Esophagus squamous epithelium (tissue), 5 donors: ENCODE data around the gene HSPB9. TPM values are rescaled to one million over a fixed set of nuclear protein-coding genes. Genes with fewer than 3 reads are reported as not detected.
"Not testable (repeated sequence)": the region's sequence is repeated elsewhere in the genome, so short reads cannot be mapped to it uniquely, and the experiment has no call there.

Experiments
- DNase-seq: peaks from one replicate; lab custom pipeline; 2025; lab: John Stamatoyannopoulos, UW
- H3K27ac ChIP-seq, 4 donors: fragments of 200-600 bp; sonication (generic); one replicate each; pipeline ENCODE4 v1.5.1; 2016 to 2019; ENCODE audit warnings: mild to moderate bottlenecking in 1 of 4
- H3K27me3 ChIP-seq, 4 donors: fragments of 200-600 bp; sonication (generic); 1 replicate in 3 of 4; 2 replicates in 1 of 4; pipeline versions ENCODE4 v1.5.1 to v1.6.0; 2017 to 2021; ENCODE audit warnings: antibody characterized with exemption in 1 of 4
- H3K36me3 ChIP-seq, 3 donors: fragments of 200-600 bp; sonication (generic); one replicate each; pipeline ENCODE4 v1.5.1; 2016 to 2019
- H3K4me1 ChIP-seq, 3 donors: fragments of 200-600 bp; sonication (generic); one replicate each; pipeline ENCODE4 v1.5.1; 2017 to 2019
- H3K4me3 ChIP-seq, 4 donors: fragments of 200-600 bp; sonication (generic); 1 replicate in 3 of 4; 2 replicates in 1 of 4; pipeline ENCODE4 v1.5.1; 2016 to 2019; ENCODE audit warnings: mild to moderate bottlenecking in 2 of 4, moderate library complexity in 1 of 4
- H3K9me3 ChIP-seq, 3 donors: fragments of 200-600 bp; sonication (generic); one replicate each; pipeline ENCODE4 v1.5.1; 2016 to 2019
- CTCF ChIP-seq, 6 experiments: fragments of 450-650 bp in 4 of 6; fragments of 200-600 bp in 2 of 6; sonication (generic) in 2 of 6; IDR thresholded peaks; one replicate each; pipeline ENCODE4 v1.5.1; 2016 to 2019; ENCODE audit warnings: antibody characterized with exemption in 6 of 6, mild to moderate bottlenecking in 4 of 6, moderate library complexity in 4 of 6
- POLR2A ChIP-seq, 4 donors: fragments of 450-650 bp; IDR thresholded peaks; one replicate each; pipeline ENCODE4 v1.6.1; 2017; ENCODE audit warnings: antibody characterized with exemption in 4 of 4, mild to moderate bottlenecking in 4 of 4, moderate library complexity in 3 of 4
- WGBS, 2 donors: methylation state at CpG; one replicate each; pipeline ENCODE4 v1.1.5; 2018; 5-methylcytosine and 5-hydroxymethylcytosine counted together
- intact Hi-C: fragments of 100-400 bp; cut with DNase I; formaldehyde crosslinking; loops from one replicate; pipeline ENCODE4 v1.15.0; 2022
- total RNA-seq, 4 donors: library from RNA; depleted of rRNA; stranded (reverse); fragments of >200 nt; gene quantifications; one replicate each; pipeline ENCODE4 v1.1.0, GENCODE V29; 2016
- donor health status: DM: yes; HTN: yes; CAD: no.

HSPB9 gene
- total RNA-seq, 4 donors from 2014 or later = not detected

- WGBS, 2 donors = 58% methylated on average over 13 of the region's 15 CpGs
- intact Hi-C loops = no loop called here
- peaks cover 32 to 86% (median 47%) of the 10 kb centered on the region in 3 donors for H3K4me1 ChIP-seq
- no peak for TF ChIP-seq CTCF (IDR thresholded peaks at IDR 0.05)
- peak in 2 of 4 donors; percentile 3 to 18 for TF ChIP-seq POLR2A (IDR thresholded peaks at IDR 0.05)
- peak overlapping the region in 1 of 4 donors; percentile 16 for H3K4me3 ChIP-seq
- no peak for DNase-seq
- H3K9me3 ChIP-seq = no peaks in the 10 kb centered on the region
- peak overlapping the region; percentile 34 to 83 (median 61) for H3K27ac ChIP-seq
- H3K27me3 ChIP-seq = no peaks in the 10 kb centered on the region
- H3K36me3 ChIP-seq = peaks cover 0 to 38% (median under 1%) of the 10 kb centered on the region in 3 donors
Observed at GRCh38 chr17:42135664-42136653, 13.4 kb downstream of the HSPB9 start.

GRCh38 chr17:42136654-42137051 is 14.0 kb downstream of the HSPB9 start:
- H3K36me3 ChIP-seq = peaks cover 0 to 43% (median 7%) of the 10 kb centered on the region in 3 donors
- intact Hi-C loops = no loop called here
- H3K27ac ChIP-seq = peak overlapping the region; percentile 34 to 83 (median 61)
- 81 to 84% methylated on average over 3 of the region's 3 CpGs for WGBS, 2 donors
- H3K27me3 ChIP-seq = no peaks in the 10 kb centered on the region
- no peak for DNase-seq
- H3K4me3 ChIP-seq = peak overlapping the region in 1 of 4 donors; percentile 16
- TF ChIP-seq POLR2A (IDR thresholded peaks at IDR 0.05) (no peak), CTCF (IDR thresholded peaks at IDR 0.05) (no peak)
- peaks cover 32 to 79% (median 42%) of the 10 kb centered on the region in 3 donors for H3K4me1 ChIP-seq
- no peaks in the 10 kb centered on the region for H3K9me3 ChIP-seq

DNA sequence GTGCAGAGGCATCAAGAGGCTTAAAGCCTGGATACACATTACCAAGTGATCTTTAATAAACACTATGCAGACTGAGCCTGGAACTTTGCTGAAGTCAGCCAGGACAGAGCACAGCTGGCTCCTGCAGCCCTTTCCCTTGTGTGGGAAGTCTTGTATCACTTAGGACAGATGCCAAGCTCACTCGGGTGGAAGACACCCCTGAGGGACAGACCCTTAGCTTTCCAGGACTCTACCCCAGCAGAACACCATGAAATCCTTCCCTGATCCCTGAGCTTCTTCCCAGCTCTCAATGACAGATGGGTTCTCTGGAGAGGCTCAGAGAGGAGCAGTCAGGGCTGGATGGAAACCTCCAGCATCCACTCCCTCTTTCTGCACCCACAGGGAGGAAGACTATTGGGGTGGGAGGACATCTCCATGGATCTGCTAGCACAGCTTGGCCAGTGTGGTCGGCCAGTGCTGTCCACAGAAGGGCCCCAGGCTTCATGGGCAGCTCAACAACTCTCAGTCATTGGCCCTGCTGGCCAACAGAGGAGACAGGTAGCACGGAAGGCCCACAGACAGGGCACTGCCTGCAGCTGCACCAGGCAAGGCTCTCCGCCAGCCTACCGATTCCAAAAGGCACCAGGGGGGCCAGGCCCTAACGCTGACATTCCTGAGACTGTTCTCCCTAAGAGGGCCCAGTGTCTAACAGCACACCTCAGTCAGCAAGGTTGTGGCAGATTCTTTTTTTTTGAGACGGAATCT is 16.3 kb downstream of the HSPB9 start:
- Histone ChIP-seq H3K27me3 (no peaks in the 10 kb centered on the region), H3K27ac (peak overlapping the region in 2 of 4 donors; percentile 6 to 32), H3K4me3 (no peak overlapping the region), H3K36me3 (peaks cover 0 to 64% (median 8%) of the 10 kb centered on the region in 3 donors), H3K9me3 (no peaks in the 10 kb centered on the region), H3K4me1 (peaks cover 20 to 74% (median 35%) of the 10 kb centered on the region in 3 donors)
- DNase-seq = no peak
- TF ChIP-seq POLR2A (IDR thresholded peaks at IDR 0.05) = no peak
- no peak for TF ChIP-seq CTCF (IDR thresholded peaks at IDR 0.05)
- WGBS, 2 donors = 61 to 80% methylated on average over 2 to 7 of the region's 7 CpGs
- intact Hi-C loops = no loop called here

GRCh38 chr17:42140690-42141089 is 18.1 kb downstream of the HSPB9 start:
- DNase-seq, H3K27me3 ChIP-seq, H3K9me3 ChIP-seq, intact Hi-C loops, H3K27ac ChIP-seq, H3K4me3 ChIP-seq: not testable (repeated sequence)
- WGBS, 2 donors = 93 to 97% methylated on average over 7 of the region's 7 CpGs
- peaks cover 17 to 57% (median 21%) of the 10 kb centered on the region in 3 donors for H3K4me1 ChIP-seq
- peaks cover 6 to 73% (median 8%) of the 10 kb centered on the region in 3 donors for H3K36me3 ChIP-seq

GRCh38 chr17:42141382-42141781 is 18.8 kb downstream of the HSPB9 start:
- TF ChIP-seq POLR2A (IDR thresholded peaks at IDR 0.05) = no peak
- no peak for TF ChIP-seq CTCF (IDR thresholded peaks at IDR 0.05)
- Histone ChIP-seq H3K36me3 (peaks cover 8 to 77% (median 10%) of the 10 kb centered on the region in 3 donors), H3K27ac (peak overlapping the region in 1 of 4 donors; percentile 2), H3K9me3 (no peaks in the 10 kb centered on the region), H3K4me3 (no peak overlapping the region), H3K27me3 (no peaks in the 10 kb centered on the region), H3K4me1 (peaks cover 11 to 50% (median 14%) of the 10 kb centered on the region in 3 donors)
- no peak for DNase-seq
- intact Hi-C loops = no loop called here
- 67 to 78% methylated on average over 5 to 6 of the region's 8 CpGs for WGBS, 2 donors
